ENCODE measurements around the gene NAXE.
"Not testable (repeated sequence)": the region's sequence is repeated elsewhere in the genome, so short reads cannot be mapped to it uniquely, and the experiment has no call there.

Gene NAXE

DNA sequence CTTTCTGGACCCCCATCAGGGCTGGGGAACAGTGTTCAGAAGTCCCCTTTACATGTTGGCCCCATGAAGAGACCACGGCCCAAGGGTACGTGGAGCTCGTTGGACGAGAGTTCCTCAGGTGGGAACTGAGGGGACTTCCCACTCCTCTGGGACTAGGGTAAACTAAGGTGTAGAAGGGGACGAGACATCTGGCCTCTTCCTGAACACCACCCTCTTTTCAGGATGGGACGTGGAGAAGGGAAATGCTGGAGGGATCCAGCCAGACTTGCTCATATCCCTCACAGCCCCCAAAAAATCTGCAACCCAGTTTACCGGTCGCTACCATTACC is 2.0 kb downstream of the NAXE start:
- DNase-seq (ENCODE audit: low read depth), result no peak

DNA sequence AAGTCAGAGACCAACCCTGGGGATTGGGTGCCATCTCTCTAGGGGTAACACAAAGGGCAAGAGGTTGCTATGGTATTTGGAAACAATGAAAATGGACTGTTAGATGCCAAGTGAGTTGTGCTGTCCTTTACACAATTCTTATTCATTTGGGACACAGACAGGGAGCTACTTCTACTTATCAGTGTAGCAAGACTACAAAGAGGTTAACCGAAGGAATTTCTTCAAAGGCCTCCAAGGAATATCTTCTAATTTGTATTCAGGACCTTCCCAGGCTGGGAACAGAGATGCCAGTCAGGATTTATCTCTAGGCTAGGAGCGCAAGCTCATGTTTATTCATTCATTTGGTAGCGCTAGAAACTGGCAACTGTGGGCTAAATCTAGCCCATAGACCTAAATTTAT is 2.6 kb downstream of the NAXE start:
- DNase-seq (ENCODE audit: low read depth), result no peak

DNA sequence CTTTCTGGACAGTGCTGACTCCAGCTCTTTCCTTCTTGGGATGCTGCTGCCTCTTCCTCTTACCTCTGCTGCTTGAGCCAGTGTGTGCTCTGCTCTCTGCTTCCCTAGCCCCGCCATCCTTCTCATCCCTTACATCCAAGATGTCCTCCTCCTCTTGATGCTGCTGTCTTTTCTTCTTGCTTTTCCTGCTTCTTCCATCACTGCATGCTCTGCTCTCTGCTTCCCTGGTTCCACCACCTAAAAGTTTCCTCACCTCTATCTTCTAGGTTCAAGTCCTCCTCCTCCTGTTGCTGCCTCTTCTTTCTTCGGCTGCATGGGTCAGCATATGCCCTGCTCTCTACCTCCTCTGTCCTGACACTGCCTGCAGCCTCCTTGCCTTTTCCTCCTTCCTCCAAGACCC is 3.4 kb downstream of the NAXE start:
- DNase-seq (ENCODE audit: low read depth), result no peak

DNA sequence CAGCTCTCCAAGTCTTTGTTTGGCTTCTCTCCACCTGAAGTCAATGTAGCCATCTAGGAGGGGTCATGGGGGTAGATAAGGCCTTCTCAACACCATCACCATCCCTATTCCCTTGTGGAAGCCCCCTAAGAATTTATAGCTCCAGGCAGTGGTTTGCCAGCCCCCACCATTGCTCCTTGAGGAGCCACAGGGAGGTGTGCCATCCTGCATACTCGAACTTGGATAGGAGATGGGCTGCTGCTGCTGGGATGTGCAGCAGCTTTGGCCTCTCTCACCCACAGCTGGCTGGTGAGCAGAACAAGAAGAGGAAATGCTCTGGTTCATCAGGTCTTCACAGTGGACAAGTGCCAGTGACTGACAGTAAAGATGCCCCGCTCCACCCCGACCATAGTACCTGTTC is 4.8 kb downstream of the NAXE start:
- DNase-seq (ENCODE audit: low read depth), result no peak

DNA sequence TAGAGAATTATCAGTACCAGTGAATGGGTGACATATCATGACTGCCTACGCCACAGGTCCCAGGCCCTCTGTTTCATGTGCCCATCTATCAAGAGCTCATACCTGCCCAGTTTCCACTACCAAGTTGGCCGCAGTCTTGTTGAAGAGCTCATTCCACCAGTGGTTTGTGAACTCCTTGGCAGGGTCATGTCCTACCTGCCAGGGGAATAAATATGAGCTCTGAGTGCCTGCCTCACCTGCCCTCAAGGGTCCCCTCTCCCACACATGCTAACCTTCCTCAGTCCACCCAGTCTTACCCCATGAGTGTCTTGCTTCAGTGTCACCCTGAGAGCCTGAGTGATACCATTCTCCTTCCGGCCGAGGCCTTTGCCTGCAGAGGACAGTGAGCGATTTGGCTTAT is 6.5 kb downstream of the NAXE start:
- DNase-seq (ENCODE audit: low read depth), result no peak

DNA sequence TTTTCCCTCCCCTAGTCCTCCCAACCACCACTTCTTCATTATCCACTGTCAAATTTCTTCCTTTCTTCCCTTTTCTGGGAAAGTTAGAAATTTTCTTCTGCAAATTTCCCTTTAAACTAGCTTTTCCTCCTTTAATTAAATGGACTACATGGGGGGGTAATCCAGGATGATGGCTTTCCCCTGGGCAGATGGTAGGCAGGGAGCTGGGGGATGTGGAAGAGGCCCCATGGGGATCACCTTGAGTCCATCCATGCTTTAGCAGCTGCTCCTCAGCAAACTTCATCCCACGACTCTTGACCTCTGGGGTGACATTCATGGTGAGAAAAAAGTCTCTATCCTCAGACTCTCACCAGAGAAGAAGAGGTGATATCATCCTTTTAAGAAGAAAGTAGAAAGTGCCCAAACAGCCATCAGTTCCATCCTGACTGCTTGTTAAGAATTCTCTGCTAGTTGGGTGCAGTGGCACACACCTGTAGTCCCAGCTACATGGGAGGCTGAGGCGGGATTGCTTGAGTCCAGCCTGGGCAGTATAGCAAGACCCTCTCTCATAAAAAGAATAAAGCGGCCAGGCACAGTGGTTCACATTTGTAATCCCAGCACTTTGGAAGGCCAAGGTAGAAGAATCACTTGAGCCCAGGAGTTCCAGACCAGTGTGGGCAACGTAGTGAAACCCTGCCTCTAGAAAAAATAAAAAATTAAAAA is 7.3 kb downstream of the NAXE start:
- DNase-seq (ENCODE audit: low read depth), result no peak

DNA sequence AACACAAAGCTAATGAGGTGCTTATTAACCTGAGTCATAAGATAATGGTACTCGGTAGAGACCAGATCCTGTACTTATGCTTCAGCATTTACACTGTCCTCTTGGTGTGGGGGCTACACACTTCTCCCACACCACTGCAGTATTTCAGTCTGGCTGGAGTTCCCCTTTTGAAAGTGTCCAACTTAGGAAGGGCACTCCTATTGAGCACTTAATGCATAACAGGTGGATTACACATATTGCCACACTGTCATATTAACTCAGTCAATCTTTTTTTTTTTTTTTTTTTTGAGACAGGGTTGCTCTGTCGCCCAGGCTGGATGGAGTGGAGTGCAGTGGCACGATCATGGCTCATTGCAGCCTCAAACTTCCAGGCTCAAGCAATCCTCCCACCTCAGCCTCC is 8.2 kb downstream of the NAXE start:
- DNase-seq (ENCODE audit: low read depth), result no peak

DNA sequence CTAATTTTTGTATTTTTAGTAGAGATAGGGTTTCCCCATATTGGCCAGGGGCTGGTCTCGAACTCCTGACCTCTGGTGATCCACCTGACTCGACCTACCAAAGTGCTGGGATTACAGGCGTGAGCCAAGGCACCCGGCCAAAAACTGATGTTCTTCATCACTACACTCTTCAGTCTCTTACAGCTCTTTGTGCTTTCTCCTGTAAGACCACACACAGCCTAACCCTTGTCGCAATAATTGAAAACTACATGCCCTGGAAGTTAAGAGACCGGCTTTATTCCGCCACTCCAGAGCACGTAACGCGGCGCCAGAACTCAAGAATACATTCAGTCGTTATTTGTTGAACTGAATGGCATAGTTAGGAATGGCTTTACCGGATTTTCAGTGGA is 9.2 kb downstream of the NAXE start:
- DNase-seq (ENCODE audit: low read depth), result no peak

DNA sequence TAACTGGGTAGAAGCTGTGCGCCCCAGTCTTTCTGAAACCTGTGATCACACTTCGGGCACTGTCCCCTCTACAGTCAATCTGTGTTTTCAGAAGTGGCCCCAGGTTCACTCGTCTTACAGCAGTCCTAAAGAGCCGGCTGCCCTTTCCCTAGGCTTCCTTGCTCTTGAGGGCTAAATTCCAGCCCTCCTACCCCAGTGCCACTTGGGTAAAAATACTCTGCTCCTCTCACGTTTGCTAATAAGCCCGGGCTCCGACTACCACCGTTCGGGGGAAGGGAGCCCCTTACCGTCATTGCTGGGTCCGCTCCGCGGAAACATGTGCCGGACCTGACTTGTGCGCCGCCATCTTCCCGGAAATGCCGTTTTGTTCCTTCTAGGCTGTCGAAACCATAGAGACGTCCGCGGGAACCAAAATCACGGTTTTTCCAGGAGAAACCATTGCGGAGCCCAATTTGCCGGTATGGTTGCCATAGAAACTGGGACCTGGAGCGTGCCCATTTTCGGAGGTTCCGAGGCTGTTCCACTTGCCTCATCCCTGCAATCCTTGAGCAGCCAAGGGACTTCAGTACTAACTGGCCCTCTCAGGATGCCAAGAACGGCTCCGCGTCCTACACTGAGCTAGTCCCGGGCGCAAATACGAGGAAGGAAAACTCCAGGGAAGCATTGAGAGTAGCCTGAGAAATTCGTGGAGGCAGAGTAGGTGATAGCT is 9.7 kb downstream of the NAXE start, which contains the start of gene GPATCH4:
TSS of gene GPATCH4 (minus strand) at position 358 of the 709 bp plus-strand sequence.
- peak; percentile 90 for DNase-seq (ENCODE audit: low read depth)

DNA sequence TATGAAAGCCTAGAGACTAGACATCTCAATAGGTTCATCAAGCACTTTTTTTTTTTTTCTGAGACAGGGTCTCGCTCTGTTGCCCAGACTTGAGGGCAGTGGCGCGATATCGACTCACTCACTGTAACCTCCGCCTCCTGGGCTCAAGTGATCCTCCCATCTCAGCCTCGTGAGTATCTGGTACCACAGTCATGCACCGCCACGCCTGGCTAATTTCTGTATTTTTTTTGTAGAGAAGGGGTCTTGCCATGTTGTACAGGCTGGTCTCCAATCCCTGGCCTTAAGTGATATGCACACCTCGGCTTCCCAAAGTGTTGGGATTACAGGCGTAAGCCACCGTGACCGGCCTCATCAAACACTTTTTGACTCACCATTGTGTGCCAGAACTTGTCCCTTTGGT is 10.3 kb downstream of the NAXE start:
- no peak for DNase-seq (ENCODE audit: low read depth)

DNA sequence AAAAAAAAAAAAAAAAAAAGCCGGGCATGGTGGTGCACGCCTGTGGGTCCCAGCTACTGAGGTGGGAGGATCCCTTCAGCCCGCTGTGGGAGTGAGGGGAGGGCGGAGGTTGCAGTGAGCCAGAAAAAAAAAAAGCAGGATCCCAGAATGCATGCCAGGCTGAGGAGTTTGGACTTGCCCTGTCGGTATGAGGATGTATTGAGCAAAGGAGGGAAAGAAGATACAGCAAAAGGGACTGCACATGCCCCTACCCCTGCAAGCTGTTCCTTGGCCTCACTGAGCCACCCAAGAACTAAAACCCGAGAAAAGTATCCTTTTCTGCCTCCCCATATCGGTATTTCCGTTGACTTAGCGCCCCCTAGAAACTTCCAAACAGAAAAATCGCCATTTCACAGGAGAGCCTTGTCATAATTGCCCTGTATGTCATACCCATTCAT is 11.0 kb downstream of the NAXE start:
- no peak for DNase-seq (ENCODE audit: low read depth)

DNA sequence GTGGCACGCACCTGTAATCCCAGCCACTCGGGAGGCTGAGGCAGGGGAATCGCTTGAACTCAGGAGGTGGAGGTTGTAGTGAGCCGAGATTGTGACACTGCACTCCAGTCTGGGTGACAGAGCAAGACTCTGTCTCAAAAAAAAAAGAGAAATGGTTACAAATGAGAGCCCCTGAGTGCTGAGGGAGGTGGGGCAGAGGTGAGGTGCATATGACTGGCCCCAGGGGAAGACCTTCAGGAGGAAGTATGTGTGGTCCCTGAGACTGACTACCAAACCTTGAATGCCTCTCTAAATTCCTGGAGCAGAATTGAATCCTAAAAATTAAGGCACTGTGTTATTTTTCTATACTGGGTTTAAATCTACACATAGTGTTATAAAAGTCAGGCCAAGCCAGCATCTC is 15.8 kb downstream of the NAXE start:
- DNase-seq (ENCODE audit: low read depth), result not testable (repeated sequence)

DNA sequence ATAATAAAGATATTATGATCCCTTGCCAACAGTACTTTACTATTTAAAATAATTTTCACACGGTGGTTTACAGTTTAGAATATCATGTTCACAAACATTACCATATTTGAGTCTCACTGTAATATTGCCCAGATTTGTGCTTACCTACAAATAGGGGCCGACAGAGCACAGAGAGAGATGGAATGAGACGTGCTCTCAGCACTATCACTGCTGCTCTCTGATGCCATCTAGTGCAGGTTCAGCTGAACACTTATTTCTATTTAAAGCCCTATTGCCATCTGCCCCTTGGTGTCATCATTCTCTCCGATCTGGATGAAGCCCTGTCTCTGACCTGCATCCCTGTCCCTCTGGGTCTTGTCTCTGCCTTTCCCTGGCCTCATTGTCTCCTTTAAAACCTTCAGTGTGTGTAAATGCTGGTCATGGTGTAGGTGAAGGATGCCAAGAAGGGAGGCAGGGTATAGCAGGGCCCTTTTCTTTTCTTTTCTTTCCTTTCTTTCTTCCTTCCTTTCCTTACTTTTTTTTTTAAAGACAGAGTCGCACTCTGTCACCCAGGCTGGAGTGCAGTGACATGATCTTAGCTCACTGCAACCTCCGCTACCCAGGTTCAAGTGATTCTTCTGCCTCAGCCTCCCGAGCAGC is 16.6 kb downstream of the NAXE start:
- peak; percentile 74 for DNase-seq (ENCODE audit: low read depth)

DNA sequence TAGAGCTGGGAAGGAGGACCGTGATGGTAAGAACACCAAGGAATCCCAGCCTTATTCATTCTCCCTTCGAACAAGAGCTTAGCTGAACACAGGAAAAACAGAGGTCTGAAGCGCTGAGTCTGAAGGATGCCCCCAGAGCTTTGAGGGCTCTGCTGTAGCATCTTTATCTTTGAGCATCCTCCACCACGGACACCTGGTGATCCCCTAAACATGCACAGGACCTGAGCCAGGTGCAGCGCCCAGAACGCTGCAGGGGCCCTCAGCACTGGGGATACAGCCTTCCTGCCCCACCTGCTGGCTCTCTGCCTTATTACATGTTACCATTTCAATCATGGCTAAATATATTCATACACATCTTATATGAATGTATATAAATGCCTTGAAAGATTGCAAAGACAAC is 17.4 kb downstream of the NAXE start:
- DNase-seq (ENCODE audit: low read depth), result no peak

DNA sequence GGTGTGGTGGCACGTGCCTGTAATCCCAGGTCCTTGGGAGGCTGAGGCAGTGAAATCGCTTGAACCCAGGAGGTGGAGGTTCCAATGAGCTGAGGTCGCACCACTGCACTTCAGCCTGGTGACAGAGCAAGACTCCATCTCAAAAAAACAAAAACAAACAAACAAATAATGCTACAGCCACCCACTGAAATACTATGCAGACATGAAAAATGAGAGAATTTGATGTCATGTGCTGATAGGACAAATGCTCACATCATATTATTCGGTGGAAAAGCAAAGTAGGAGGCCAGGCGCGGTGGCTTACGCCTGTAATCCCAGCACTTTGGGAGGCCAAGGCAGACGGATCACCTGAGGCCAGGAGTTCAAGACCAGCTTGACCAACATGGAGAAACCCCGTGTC is 18.5 kb downstream of the NAXE start:
- DNase-seq (ENCODE audit: low read depth), result not testable (repeated sequence)

DNA sequence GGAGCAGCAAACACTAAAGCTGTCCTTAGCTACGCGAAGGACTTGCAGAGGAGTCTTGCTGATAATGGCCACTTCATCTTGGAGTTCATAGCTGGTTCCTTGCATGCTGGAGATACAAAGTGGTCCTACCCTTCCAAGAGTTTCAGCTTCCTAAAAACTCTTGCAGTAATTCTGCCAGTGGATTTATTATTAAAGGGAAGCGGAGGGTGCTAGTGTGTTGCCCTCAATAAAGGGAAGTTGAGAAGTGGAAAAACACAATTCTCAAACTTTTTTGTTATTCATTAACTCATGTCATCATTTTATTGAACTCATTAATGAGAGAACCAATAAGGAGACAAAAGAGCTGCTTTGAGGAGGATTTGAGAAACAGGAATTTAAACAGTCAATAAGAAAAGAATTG is 21.1 kb downstream of the NAXE start:
- DNase-seq (ENCODE audit: low read depth), result no peak

DNA sequence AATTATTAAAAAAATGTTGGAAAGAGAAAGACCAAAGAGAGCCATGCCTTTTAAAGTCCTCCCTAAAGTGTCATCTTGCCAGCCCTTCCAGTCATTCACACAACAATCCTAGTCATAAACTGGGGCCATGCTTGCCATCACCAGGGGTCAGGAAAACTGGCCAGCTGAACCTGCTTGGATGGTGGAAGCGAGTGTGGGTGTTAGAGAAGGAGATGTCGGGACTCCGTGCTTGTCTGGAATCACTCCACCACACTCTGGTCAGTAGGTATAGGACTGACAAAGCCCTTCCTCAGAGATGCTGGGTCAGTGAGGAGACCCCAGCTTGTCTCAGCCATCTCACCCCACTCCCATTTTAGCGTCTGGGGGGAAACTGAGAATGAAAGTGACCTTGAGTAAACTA is 24.4 kb downstream of the NAXE start:
- no peak for DNase-seq (ENCODE audit: low read depth)

DNA sequence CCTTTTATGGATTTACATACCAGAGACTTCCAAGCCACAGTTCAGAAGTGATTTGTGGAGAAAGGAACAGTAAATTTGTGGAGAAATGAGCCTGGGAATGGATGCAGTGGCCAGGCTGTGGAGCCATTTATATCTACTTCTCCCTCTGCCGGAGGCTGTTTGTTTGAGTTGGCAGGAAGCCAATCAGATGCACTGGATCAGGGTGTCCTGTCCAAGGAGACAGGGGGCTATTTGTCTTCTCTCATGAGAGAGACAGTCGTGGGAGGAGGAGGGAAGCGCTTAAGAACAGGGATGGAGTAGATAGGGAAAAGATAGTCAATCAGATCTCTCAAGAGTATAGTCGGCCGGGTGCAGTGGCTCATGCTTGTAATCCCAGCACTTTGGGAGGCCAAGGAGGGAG is 24.9 kb downstream of the NAXE start:
- DNase-seq (ENCODE audit: low read depth), result no peak

DNA sequence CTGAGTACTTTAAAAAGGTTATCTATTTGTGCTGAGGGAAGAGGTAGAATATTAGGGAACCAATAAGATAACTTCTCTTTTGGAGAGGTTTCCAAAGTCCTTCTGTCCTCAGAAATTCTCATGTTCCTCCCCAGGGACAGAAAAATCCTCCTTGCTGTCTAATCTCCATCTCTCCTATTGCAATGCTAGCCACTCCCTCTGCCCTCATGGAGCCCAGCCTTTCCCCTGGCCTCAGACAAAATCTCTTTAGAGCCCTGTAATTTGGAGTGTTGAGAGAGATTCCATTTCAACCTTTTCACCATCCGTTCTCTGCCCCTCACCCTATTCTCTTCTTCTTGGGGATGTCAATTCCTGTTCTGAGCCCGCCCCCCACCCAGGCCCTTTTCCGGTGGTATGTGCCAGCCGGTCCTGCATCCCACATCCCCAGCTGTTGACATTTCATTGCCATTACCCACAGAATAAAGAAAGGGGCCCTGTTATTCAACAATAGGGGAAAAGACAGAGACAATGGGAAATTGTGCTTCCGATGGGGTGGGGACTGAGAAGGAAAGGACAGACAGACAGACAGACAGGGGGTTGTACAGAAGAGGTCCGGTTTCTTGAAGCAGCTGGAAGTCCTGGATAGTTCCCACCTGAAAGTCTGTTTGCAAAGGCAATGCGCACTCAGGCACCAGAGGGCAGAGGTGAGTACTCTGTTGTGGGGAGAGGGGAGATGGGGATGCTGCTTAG is 27.4 kb downstream of the NAXE start, which contains the start of gene HAPLN2:
TSS of gene HAPLN2 (plus strand) at position 563 of the 729 bp plus-strand sequence. CDS start 4,076 bp downstream, outside the sequence.
- DNase-seq (ENCODE audit: low read depth), result no peak

DNA sequence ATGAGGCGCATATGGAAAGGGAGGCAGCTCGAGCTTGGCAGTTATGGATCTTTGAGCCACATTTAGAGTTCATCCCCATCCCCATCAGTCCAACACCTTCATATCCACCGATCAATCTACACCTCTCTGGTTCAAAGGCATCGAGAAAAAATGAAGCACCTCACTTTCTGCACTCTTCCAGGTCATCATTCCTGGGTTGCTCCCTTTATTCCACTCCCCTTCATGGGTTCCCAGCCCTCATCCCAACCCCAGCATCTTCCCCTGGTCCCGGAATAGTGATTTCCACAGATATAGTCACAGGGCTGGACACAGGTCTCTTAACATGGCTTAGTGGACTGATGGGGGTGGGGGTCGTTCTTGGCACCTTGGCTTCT is 28.0 kb downstream of the NAXE start:
- DNase-seq (ENCODE audit: low read depth), result no peak

DNA sequence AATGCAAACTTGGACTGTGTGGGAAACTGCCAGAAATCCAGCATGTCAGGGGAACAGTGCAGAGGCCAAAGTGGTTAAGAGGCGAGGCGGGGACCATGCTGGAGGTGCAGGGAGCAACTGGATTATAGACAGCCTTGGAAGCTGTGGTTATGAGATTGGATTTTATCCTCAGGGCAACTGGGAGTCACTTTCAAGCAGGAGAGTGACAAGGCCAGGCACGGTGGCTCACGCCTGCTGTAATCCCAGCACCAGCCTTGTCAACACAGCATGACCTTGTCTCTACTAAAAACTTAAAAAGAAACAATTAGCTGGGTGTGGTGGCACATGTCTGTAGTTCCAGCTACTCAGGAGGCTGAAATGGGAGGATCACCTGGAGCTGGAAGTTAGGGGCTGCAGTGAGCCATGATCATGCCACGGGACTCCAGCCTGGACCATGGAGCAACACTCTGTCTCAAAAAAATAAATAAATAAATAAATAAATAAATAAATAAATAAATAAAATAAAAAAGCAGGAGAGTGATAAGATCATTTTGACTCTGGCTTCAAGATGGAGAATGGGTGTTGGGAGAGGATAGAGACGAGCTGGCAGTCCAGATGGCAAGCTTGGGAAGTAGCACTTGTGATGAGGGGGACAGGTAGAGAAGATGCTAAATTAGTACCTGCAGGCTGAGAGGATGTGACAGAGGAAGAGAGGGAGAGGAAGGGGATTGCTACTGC is 31.2 kb downstream of the NAXE start:
- DNase-seq (ENCODE audit: low read depth), result no peak

All from fibroblast of the conjunctiva (primary cell).